Panc1 (cell line): ENCODE results near the gene RFX2. TPM values are rescaled to one million over a fixed set of nuclear protein-coding genes. Genes with fewer than 3 reads are reported as not detected.
"Not testable (repeated sequence)": the region's sequence is repeated elsewhere in the genome, so short reads cannot be mapped to it uniquely, and the experiment has no call there.

Experiments
- ATAC-seq: fragments of 200-7000 bp; cut with Tn5 transposase; 2 replicates; pipeline ENCODE4 v1.9.1; 2020; ENCODE audit warnings: mild to moderate bottlenecking, moderate library complexity
- BruUV-seq: library from RNA; stranded (reverse); fragments of 400-500 nt; replicated peaks from 2 replicates; lab custom pipeline; 2021; lab: Mats Ljungman, UMichigan
- CTCF ChIA-PET: fragments of 300-600 bp; sonication (Branson Sonifier 250); formaldehyde crosslinking; loops from one replicate; lab custom pipeline; 2022; ENCODE audit warnings: antibody characterized with exemption; lab: Charles Lee
- POLR2A ChIA-PET: fragments of 300-600 bp; sonication (Branson Sonifier 250); formaldehyde crosslinking; loops from one replicate; lab custom pipeline; 2022; ENCODE audit warnings: antibody characterized with exemption; lab: Charles Lee
- DNase-seq: peaks from one replicate; pipeline ENCODE4 v3.0.0-alpha.2; 2010; ENCODE audit warnings: low read depth, low spot score
- H3K27ac ChIP-seq: 2 replicates; pipeline ENCODE4 v1.5.1; 2011; ENCODE audit warnings: mild to moderate bottlenecking, low read length, inconsistent platforms
- H3K27me3 ChIP-seq: fragments of 200-500 bp; sonication (Bioruptor generic); 2 replicates; pipeline ENCODE4 v1.6.0; 2014; ENCODE audit warnings: low read length, inconsistent platforms; ENCODE audit not compliant: control insufficient read depth, insufficient read depth
- H3K36me3 ChIP-seq: fragments of 200-500 bp; sonication (Bioruptor generic); 2 replicates; pipeline ENCODE4 v1.5.1; 2014; ENCODE audit warnings: inconsistent platforms, mild to moderate bottlenecking, low read length, moderate library complexity; ENCODE audit not compliant: control insufficient read depth, insufficient read depth
- H3K4me1 ChIP-seq: 2 replicates; pipeline ENCODE4 v1.5.1; 2011; ENCODE audit warnings: inconsistent platforms, mild to moderate bottlenecking, low read length, moderate library complexity; ENCODE audit not compliant: control insufficient read depth, insufficient read depth
- H3K4me3 ChIP-seq, 2 experiments: 2 replicates each; pipeline ENCODE4 v1.5.1; 2011 to 2012; ENCODE audit warnings: low read depth in 2 of 2, low read length in 2 of 2, mild to moderate bottlenecking in 2 of 2, inconsistent platforms in 1 of 2, moderate library complexity in 1 of 2
- H3K9me3 ChIP-seq: fragments of 200-500 bp; sonication (Bioruptor generic); 2 replicates; pipeline ENCODE4 v1.5.1; 2014; ENCODE audit warnings: low read depth, mild to moderate bottlenecking, inconsistent platforms, low read length, moderate library complexity; ENCODE audit not compliant: control insufficient read depth, insufficient read depth
- POLR2AphosphoS5 ChIP-seq: IDR thresholded peaks from 2 replicates; pipeline ENCODE4 v1.6.1; 2012; ENCODE audit warnings: mild to moderate bottlenecking, low read depth, low read length, moderate library complexity
- SIN3A ChIP-seq: IDR thresholded peaks from 2 replicates; pipeline ENCODE4 v1.6.1; 2012; ENCODE audit warnings: low read depth, mild to moderate bottlenecking, low read length, moderate library complexity, borderline replicate concordance; ENCODE audit not compliant: insufficient read depth
- TCF7L2 ChIP-seq: IDR thresholded peaks from 2 replicates; pipeline ENCODE4 v1.6.1; 2011; ENCODE audit warnings: mild to moderate bottlenecking, low read depth, low read length, inconsistent platforms
- in situ Hi-C: cut with HindIII; loops from 2 replicates; pipeline ENCODE4 v1.10.0; 2016; ENCODE audit warnings: low sequenced_read_pairs, low pct_unique_long_range_greater_than_20kb
- intact Hi-C: fragments of 100-400 bp; cut with micrococcal nuclease; formaldehyde crosslinking; loops from one replicate; pipeline ENCODE4 v1.10.0; 2022; ENCODE audit not compliant: unreplicated experiment
- total RNA-seq: library from RNA; stranded (reverse); gene quantifications from one replicate; pipeline ENCODE4 v1.2.1, GENCODE V29; 2021; ENCODE audit not compliant: unreplicated experiment
- TF ChIP-seq, protein P1 (sequence below), 2 experiments: IDR thresholded peaks; 2 replicates each; pipeline ENCODE4 v1.6.1; 2011 to 2012; ENCODE audit warnings: low read depth in 2 of 2, control low read depth in 1 of 2, low read length in 1 of 2, mild to moderate bottlenecking in 1 of 2, moderate library complexity in 1 of 2; ENCODE audit not compliant: insufficient read depth in 1 of 2
- TF ChIP-seq, protein P2 (sequence below): fragments of 450-650 bp; IDR thresholded peaks from 2 replicates; pipeline ENCODE4 v1.5.1; 2017; ENCODE audit warnings: mild to moderate bottlenecking

Gene RFX2
- total RNA-seq, 1 experiment from 2014 or later = 8.0 TPM

DNA sequence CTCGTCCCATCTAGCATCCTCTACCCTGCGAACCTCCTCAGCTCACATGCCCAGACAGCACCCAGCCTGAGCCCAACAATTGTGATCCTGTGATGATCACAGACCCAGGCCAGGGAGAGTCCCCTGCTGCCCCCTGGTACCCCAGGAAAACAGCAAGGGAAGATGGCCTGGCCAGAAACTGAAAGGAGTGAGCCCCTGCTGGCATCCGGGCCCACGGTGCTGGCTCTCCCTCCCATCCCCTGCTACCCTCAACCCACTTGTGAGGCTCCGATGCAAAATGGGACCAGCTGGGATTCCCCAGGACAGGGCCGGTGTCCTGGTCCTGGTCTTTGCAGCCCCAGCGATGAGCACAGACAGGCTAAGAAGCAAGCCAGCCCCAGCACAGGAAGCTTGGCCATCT, 146.4 kb downstream of the RFX2 start:
- POLR2A ChIA-PET = no interaction called here
- H3K36me3 ChIP-seq = no peaks in the 10 kb centered on the region
- H3K4me3 ChIP-seq = no peak overlapping the region
- no peak for DNase-seq
- CTCF ChIA-PET = no interaction called here
- peaks cover 12% of the 10 kb centered on the region for H3K4me1 ChIP-seq
- intact Hi-C loops (no loop called here), in situ Hi-C loops (no loop called here)
- H3K9me3 ChIP-seq = no peaks in the 10 kb centered on the region
- BruUV-seq = no TSS peak
- no peak overlapping the region for H3K27ac ChIP-seq
- TF ChIP-seq, protein P1, sequence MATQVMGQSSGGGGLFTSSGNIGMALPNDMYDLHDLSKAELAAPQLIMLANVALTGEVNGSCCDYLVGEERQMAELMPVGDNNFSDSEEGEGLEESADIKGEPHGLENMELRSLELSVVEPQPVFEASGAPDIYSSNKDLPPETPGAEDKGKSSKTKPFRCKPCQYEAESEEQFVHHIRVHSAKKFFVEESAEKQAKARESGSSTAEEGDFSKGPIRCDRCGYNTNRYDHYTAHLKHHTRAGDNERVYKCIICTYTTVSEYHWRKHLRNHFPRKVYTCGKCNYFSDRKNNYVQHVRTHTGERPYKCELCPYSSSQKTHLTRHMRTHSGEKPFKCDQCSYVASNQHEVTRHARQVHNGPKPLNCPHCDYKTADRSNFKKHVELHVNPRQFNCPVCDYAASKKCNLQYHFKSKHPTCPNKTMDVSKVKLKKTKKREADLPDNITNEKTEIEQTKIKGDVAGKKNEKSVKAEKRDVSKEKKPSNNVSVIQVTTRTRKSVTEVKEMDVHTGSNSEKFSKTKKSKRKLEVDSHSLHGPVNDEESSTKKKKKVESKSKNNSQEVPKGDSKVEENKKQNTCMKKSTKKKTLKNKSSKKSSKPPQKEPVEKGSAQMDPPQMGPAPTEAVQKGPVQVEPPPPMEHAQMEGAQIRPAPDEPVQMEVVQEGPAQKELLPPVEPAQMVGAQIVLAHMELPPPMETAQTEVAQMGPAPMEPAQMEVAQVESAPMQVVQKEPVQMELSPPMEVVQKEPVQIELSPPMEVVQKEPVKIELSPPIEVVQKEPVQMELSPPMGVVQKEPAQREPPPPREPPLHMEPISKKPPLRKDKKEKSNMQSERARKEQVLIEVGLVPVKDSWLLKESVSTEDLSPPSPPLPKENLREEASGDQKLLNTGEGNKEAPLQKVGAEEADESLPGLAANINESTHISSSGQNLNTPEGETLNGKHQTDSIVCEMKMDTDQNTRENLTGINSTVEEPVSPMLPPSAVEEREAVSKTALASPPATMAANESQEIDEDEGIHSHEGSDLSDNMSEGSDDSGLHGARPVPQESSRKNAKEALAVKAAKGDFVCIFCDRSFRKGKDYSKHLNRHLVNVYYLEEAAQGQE (IDR thresholded peaks at IDR 0.05; ENCODE audit: insufficient read depth in 1 of 2, low read depth in 2 of 2, low read length in 1 of 2) = no peak
- TF ChIP-seq POLR2AphosphoS5 (no peak), TCF7L2 (no peak), SIN3A (no peak)
- TF ChIP-seq, protein P2, sequence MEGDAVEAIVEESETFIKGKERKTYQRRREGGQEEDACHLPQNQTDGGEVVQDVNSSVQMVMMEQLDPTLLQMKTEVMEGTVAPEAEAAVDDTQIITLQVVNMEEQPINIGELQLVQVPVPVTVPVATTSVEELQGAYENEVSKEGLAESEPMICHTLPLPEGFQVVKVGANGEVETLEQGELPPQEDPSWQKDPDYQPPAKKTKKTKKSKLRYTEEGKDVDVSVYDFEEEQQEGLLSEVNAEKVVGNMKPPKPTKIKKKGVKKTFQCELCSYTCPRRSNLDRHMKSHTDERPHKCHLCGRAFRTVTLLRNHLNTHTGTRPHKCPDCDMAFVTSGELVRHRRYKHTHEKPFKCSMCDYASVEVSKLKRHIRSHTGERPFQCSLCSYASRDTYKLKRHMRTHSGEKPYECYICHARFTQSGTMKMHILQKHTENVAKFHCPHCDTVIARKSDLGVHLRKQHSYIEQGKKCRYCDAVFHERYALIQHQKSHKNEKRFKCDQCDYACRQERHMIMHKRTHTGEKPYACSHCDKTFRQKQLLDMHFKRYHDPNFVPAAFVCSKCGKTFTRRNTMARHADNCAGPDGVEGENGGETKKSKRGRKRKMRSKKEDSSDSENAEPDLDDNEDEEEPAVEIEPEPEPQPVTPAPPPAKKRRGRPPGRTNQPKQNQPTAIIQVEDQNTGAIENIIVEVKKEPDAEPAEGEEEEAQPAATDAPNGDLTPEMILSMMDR = no peak
- no peaks in the 10 kb centered on the region for H3K27me3 ChIP-seq
- ATAC-seq = no peak

DNA sequence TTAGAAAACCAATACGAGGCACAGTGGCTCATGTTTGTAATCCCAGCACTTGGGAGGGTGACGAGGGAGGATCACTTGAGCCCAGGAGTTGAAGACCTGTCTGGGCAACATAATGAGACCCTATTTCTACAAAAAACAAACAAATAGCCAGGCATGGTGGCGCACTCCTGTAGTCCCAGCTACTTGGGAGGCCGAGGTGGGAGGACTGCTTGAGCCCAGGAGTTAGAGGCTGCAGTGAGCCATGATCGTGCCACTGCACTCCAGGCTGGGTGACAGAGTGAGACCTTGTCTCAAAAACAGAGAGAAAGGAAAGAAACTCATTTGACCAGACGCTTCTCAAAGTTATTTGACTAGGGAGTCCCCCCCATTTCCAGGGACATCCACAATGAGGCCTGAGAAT, 147.0 kb downstream of the RFX2 start:
- POLR2A ChIA-PET, H3K9me3 ChIP-seq, CTCF ChIA-PET, ATAC-seq, H3K4me3 ChIP-seq, DNase-seq, BruUV-seq, in situ Hi-C loops, H3K27me3 ChIP-seq, intact Hi-C loops, H3K36me3 ChIP-seq, H3K27ac ChIP-seq: not testable (repeated sequence)
- H3K4me1 ChIP-seq = peaks cover 12% of the 10 kb centered on the region

DNA sequence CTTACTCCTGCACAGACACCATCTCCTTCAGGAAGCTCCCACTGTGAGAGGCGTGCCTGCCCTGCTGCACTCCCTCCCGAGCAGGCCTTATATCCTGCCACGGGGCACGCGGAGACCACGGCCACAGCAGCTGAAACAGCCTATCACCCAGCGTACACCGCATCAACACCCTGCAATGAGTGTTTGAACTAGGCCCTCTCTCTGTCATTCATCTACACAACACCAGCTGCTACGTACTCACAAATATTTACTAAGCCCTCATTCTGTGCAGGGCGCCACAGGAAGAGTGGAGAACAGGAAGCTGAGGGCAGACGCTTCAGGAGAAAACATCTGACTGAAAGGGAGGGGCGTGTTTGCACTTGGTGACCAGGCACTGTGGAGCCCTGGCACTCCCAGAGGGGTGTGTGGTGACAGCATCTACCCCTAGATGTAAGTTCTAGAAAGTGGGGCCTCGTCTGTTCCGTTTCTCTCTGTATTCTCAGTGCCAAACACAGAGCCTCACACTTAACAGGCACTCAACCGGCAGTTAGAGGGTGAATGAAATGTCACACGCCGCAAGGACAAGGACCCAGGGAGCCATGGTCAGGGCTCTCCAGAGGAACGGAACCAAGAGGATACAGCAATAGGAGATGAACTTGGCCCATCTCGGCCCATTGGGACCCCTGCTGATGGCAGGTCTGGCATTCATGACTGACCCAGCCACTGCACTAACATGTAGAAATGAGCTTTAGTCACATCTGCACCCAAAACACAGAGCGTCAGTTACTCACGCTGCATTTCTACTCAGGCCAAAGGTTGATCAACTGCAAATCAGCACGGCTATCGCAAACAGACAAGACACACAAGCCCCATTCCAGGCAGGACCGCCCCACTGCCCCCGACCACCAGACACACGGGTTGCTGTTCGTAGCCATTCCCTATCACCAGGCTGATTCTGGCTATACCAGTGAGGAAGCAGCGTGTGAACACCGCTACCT, 148.0 kb downstream of the RFX2 start:
- in situ Hi-C loops (no loop called here), intact Hi-C loops (no loop called here)
- TF ChIP-seq TCF7L2 = no peak
- TF ChIP-seq POLR2AphosphoS5 = no peak
- TF ChIP-seq, protein P1 (IDR thresholded peaks at IDR 0.05; ENCODE audit: insufficient read depth in 1 of 2, low read depth in 2 of 2, low read length in 1 of 2) = no peak
- TF ChIP-seq SIN3A = no peak
- TF ChIP-seq, protein P2 = no peak
- no peaks in the 10 kb centered on the region for H3K9me3 ChIP-seq
- POLR2A ChIA-PET = no interaction called here
- H3K36me3 ChIP-seq = no peaks in the 10 kb centered on the region
- peak; percentile 50 for ATAC-seq
- BruUV-seq = no TSS peak
- no peak for DNase-seq
- H3K4me3 ChIP-seq = no peak overlapping the region
- H3K4me1 ChIP-seq = peaks cover 7% of the 10 kb centered on the region
- CTCF ChIA-PET = interaction anchor here (0.6 to 0.7 kb wide), 2 partner anchors 64 to 154 kb away, joined by 3 read pairs; no protein-coding TSS in a partner anchor
- H3K27me3 ChIP-seq = no peaks in the 10 kb centered on the region
- H3K27ac ChIP-seq = no peak overlapping the region
